COLO668 (cell line): ENCODE results near the gene SELENOW.

Experiments used
- DNase-seq: peaks from one replicate; lab custom pipeline; 2025; ENCODE audit not compliant: unreplicated experiment; lab: John Stamatoyannopoulos, UW

Gene SELENOW

GRCh38 chr19:47819858-47820257 is 41.4 kb downstream of the SELENOW start:
- DNase-seq, result no peak

GRCh38 chr19:47820410-47820809 is 41.9 kb downstream of the SELENOW start:
- DNase-seq, result no peak

GRCh38 chr19:47821460-47822020 is 43.0 kb downstream of the SELENOW start, which contains the start of gene CRX:
CRX (plus strand) TSS chr19:47821937; CDS start chr19:47834444, 12,507 bp downstream.
- DNase-seq, result no peak

- no peak for DNase-seq
Observed at GRCh38 chr19:47824396-47824795, 45.9 kb downstream of the SELENOW start.

GRCh38 chr19:47826800-47827199 is 48.3 kb downstream of the SELENOW start:
- DNase-seq, result no peak

GRCh38 chr19:47832723-47833122 is 54.2 kb downstream of the SELENOW start:
- no peak for DNase-seq
